ENCODE data around the gene DCAF7.

GRCh38 chr17:63555500-63556156 is 5.4 kb downstream of the DCAF7 start:
- TF ChIP-seq CEBPB (IDR thresholded peaks at IDR 0.05; ENCODE audit: low read depth, low read length): no peak
- TF ChIP-seq POLR2A (IDR thresholded peaks at IDR 0.05; ENCODE audit: low read depth, low read length): no peak
- TF ChIP-seq CTCF (conservative IDR thresholded peaks at IDR 0.05; ENCODE audit: low read depth, low read length): no peak
- no peak for TF ChIP-seq FOS (IDR thresholded peaks at IDR 0.05; ENCODE audit: low read depth, low read length)
- TF ChIP-seq MXI1 (IDR thresholded peaks at IDR 0.05; ENCODE audit: borderline replicate concordance, low read depth, low read length): no peak
- TF ChIP-seq CHD1 (IDR thresholded peaks at IDR 0.05; ENCODE audit: low read depth, low read length): no peak
- TF ChIP-seq MAFK (IDR thresholded peaks at IDR 0.05; ENCODE audit: low read depth, low read length): no peak

All from IMR-90 (cell line).